Stimulated activated CD4-positive, alpha-beta T cell treated with anti-CD3 and anti-CD28 coated beads, Interleukin-2, amount 100 ng/mL, for 4 hours (primary cell): ENCODE data around the gene LIMS1.
"Not testable (repeated sequence)": the region's sequence is repeated elsewhere in the genome, so short reads cannot be mapped to it uniquely, and the experiment has no call there.

Experiments used
- DNase-seq: peaks from one replicate; pipeline ENCODE4 v3.0.0-alpha.2; 2020; ENCODE audit warnings: low read depth

LIMS1 gene

GRCh38 chr2:108533832-108534583 is at the start of gene LIMS1:
TSS of gene LIMS1 (plus strand) at chr2:108534470. CDS start at chr2:108534563, 93 bp downstream.
- DNase-seq, result peak; percentile 79

- DNase-seq, result no peak
Observed at GRCh38 chr2:108485253-108485652, 49.0 kb upstream of the LIMS1 start.

- no peak for DNase-seq
Observed at GRCh38 chr2:108490506-108491122, 43.7 kb upstream of the LIMS1 start.

- DNase-seq, result no peak
Observed at GRCh38 chr2:108491848-108492247, 42.4 kb upstream of the LIMS1 start.

- DNase-seq, result no peak
Observed at GRCh38 chr2:108492364-108492763, 41.9 kb upstream of the LIMS1 start.

- DNase-seq, result not testable (repeated sequence)
Observed at GRCh38 chr2:108496167-108496566, 38.1 kb upstream of the LIMS1 start.

GRCh38 chr2:108507620-108508019 is 26.6 kb upstream of the LIMS1 start:
- not testable (repeated sequence) for DNase-seq

- DNase-seq, result not testable (repeated sequence)
Observed at GRCh38 chr2:108512431-108512830, 21.8 kb upstream of the LIMS1 start.

- DNase-seq, result not testable (repeated sequence)
Observed at GRCh38 chr2:108514478-108514877, 19.8 kb upstream of the LIMS1 start.

GRCh38 chr2:108524688-108525087 is 9.6 kb upstream of the LIMS1 start:
- not testable (repeated sequence) for DNase-seq

GRCh38 chr2:108525258-108525657 is 9.0 kb upstream of the LIMS1 start:
- not testable (repeated sequence) for DNase-seq

- DNase-seq, result no peak
Observed at GRCh38 chr2:108531674-108532055, 2.6 kb upstream of the LIMS1 start.

- no peak for DNase-seq
Observed at GRCh38 chr2:108534584-108535356, 500 bp downstream of the LIMS1 start.

- DNase-seq, result no peak
Observed at GRCh38 chr2:108535357-108535631, 1.0 kb downstream of the LIMS1 start.

- DNase-seq, result no peak
Observed at GRCh38 chr2:108536133-108536780, 2.0 kb downstream of the LIMS1 start.

GRCh38 chr2:108536911-108537310 is 2.6 kb downstream of the LIMS1 start:
- DNase-seq, result no peak

GRCh38 chr2:108538000-108538625 is 3.8 kb downstream of the LIMS1 start:
- no peak for DNase-seq

GRCh38 chr2:108541451-108541850 is 7.2 kb downstream of the LIMS1 start:
- DNase-seq, result no peak

GRCh38 chr2:108542071-108542470 is 7.8 kb downstream of the LIMS1 start:
- DNase-seq, result no peak

- DNase-seq, result no peak
Observed at GRCh38 chr2:108547606-108548005, 13.3 kb downstream of the LIMS1 start.

GRCh38 chr2:108548208-108549003 is 14.1 kb downstream of the LIMS1 start:
- DNase-seq, result no peak
